SK-N-MC (cell line): ENCODE data around the gene CDH23.

ENCODE experiments used
- DNase-seq: peaks from one replicate; pipeline ENCODE4 v3.0.0-alpha.2; 2011; ENCODE audit warnings: low read depth, low spot score
- H3K27ac ChIP-seq: fragments of 200-600 bp; sonication (generic); 2 replicates; pipeline ENCODE4 v1.5.1; 2016; ENCODE audit warnings: mixed run types
- H3K36me3 ChIP-seq: fragments of 200-600 bp; sonication (generic); 2 replicates; pipeline ENCODE4 v1.6.1; 2017; ENCODE audit warnings: antibody characterized with exemption, low read length, mixed read lengths; ENCODE audit not compliant: insufficient read depth
- H3K4me3 ChIP-seq: fragments of 200-600 bp; sonication (generic); 2 replicates; pipeline ENCODE4 v1.5.1; 2016
- H3K9ac ChIP-seq: fragments of 200-600 bp; sonication (generic); 2 replicates; pipeline ENCODE4 v1.8.0; 2017; ENCODE audit warnings: mixed run types, mixed read lengths; ENCODE audit not compliant: insufficient read length
- H3K9me3 ChIP-seq: fragments of 200-600 bp; sonication (generic); 2 replicates; pipeline ENCODE4 v1.6.1; 2017; ENCODE audit warnings: low read depth, mild to moderate bottlenecking, antibody characterized with exemption, low read length, moderate library complexity, mixed read lengths
- EZH2 ChIP-seq: fragments of 200-600 bp; sonication (generic); IDR thresholded peaks from one replicate; pipeline ENCODE4 v1.6.1; 2017; ENCODE audit warnings: antibody characterized with exemption
- FOXP2 ChIP-seq: optimal IDR thresholded peaks from 2 replicates; pipeline ENCODE3; 2011; ENCODE audit warnings: mild to moderate bottlenecking, moderate library complexity; ENCODE audit not compliant: insufficient read depth; ENCODE audit errors: extremely low read length, control extremely low read depth
- POLR2AphosphoS5 ChIP-seq: IDR thresholded peaks from 2 replicates; pipeline ENCODE4 v1.6.1; 2012; ENCODE audit warnings: mild to moderate bottlenecking, low read depth, low read length, borderline replicate concordance

The CDH23 gene

GRCh38 chr10:71631007-71631861, 234.5 kb downstream of the CDH23 start:
- H3K9me3 ChIP-seq = no peaks in the 10 kb centered on the region
- TF ChIP-seq EZH2 (no peak), POLR2AphosphoS5 (no peak), FOXP2 (no peak)
- no peak for DNase-seq
- no peak overlapping the region for H3K27ac ChIP-seq
- H3K36me3 ChIP-seq = no peaks in the 10 kb centered on the region
- no peak overlapping the region for H3K9ac ChIP-seq
- H3K4me3 ChIP-seq = no peak overlapping the region

DNA sequence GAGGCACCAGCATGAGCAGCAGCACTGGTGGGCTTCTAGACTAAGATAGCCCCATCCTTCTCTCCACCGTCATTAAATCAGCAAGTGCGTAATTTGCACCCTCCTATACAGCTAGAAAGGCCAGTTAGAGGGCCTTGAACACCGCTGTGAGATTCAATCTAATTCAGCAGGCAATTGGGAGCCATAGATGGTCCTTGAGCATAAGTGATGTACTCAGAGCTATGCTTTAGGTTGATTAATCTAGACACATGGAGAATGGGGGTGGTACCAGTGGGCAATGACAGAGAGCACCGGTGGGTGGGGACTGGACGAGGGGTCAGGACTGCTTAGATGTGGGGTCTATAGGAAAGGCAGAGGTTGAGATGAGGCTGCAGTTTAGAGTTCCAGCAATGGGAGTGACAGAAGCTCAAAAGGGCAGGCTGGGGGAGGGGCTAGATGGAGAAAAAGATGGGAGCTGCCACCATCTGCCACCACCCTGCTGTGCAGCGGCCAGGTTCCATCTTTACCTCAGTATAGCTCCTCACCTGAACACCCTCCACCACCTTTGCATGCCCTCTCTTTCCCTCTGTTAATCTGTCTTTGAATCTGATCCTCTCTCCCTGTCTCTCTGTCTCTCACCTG, 235.6 kb downstream of the CDH23 start:
- Histone ChIP-seq H3K36me3 (no peaks in the 10 kb centered on the region), H3K9me3 (no peaks in the 10 kb centered on the region), H3K9ac (no peak overlapping the region), H3K27ac (no peak overlapping the region), H3K4me3 (no peak overlapping the region)
- no peak for DNase-seq
- no peak for TF ChIP-seq POLR2AphosphoS5
- TF ChIP-seq EZH2 = no peak
- TF ChIP-seq FOXP2 = no peak

- Histone ChIP-seq H3K4me3 (no peak overlapping the region), H3K36me3 (no peaks in the 10 kb centered on the region), H3K9ac (no peak overlapping the region), H3K27ac (no peak overlapping the region), H3K9me3 (no peaks in the 10 kb centered on the region)
- DNase-seq = no peak
- TF ChIP-seq POLR2AphosphoS5 = no peak
- TF ChIP-seq FOXP2 = no peak
- TF ChIP-seq EZH2 = no peak
Observed at GRCh38 chr10:71632896-71633600, 236.3 kb downstream of the CDH23 start.

DNA sequence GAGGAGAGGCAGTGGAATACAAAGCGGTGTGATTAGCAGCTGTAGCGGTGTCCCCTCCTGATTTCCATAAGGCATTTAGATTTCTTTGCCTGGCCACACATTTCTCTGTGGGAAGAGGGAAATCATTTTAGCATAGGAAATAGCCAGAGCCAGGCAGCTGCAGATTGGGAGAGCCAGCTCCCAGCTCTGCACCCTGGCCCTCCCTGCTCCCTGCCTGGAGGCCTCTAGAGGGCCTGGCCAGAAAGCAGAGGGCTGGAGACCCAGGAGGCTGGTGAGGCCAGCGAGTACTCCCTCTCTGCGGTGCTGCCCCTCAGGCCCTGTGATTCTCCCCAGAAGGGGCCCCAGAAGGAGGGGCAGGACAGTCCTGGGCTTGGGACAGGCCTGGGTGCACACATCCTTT, 237.2 kb downstream of the CDH23 start:
- TF ChIP-seq EZH2 (no peak), POLR2AphosphoS5 (no peak), FOXP2 (no peak)
- Histone ChIP-seq H3K9me3 (no peaks in the 10 kb centered on the region), H3K27ac (no peak overlapping the region), H3K9ac (no peak overlapping the region), H3K36me3 (no peaks in the 10 kb centered on the region), H3K4me3 (no peak overlapping the region)
- no peak for DNase-seq

- Histone ChIP-seq H3K36me3 (no peaks in the 10 kb centered on the region), H3K27ac (no peak overlapping the region), H3K9ac (no peak overlapping the region), H3K9me3 (no peaks in the 10 kb centered on the region), H3K4me3 (no peak overlapping the region)
- no peak for DNase-seq
- TF ChIP-seq EZH2 (no peak), POLR2AphosphoS5 (no peak), FOXP2 (no peak)
Observed at GRCh38 chr10:71634531-71635164, 237.9 kb downstream of the CDH23 start.

DNA sequence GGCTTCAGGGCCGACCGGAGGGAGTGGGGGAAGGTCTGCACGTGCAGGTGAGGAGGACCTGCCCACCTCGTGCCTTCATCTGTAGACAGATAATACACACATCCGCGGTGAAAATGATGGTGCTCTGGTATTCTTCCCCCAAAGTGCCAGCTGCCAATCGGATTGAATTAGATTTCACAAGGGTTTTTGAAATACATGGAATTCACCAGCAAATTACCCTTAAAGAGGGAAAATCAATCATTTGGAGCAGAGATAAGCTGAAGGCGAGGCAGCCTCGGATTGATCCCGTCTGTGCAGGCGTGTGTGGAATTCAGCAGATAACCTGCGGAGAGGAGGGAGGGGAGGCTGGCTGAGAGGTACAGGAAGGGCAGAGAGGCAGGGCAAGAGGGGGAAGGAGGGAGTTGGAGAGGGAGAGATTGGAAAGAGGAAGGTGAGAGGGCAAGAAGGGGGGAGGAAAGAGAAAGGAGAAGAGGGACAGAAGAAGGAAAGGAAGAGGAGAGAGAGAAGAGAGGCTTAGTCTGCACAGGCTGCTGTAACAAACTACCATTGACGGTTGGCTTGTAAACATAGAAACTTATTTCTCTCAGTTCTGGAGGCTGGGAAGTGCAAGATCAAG, 238.6 kb downstream of the CDH23 start:
- no peak for DNase-seq

GRCh38 chr10:71635867-71636266, 239.1 kb downstream of the CDH23 start:
- TF ChIP-seq POLR2AphosphoS5 (no peak), EZH2 (no peak), FOXP2 (no peak)
- no peak for DNase-seq
- no peak overlapping the region for H3K9ac ChIP-seq
- H3K4me3 ChIP-seq = no peak overlapping the region
- H3K36me3 ChIP-seq = no peaks in the 10 kb centered on the region
- H3K9me3 ChIP-seq = no peaks in the 10 kb centered on the region
- H3K27ac ChIP-seq = no peak overlapping the region

More for the DNA sequence above, 238.6 kb downstream of the CDH23 start:
- Histone ChIP-seq H3K27ac (no peak overlapping the region), H3K9me3 (no peaks in the 10 kb centered on the region), H3K4me3 (no peak overlapping the region), H3K9ac (no peak overlapping the region), H3K36me3 (no peaks in the 10 kb centered on the region)
- TF ChIP-seq FOXP2 (no peak), EZH2 (no peak), POLR2AphosphoS5 (no peak)
